DND-41 (cell line): ENCODE data around the gene NF1.
"Not testable (repeated sequence)": the region's sequence is repeated elsewhere in the genome, so short reads cannot be mapped to it uniquely, and the experiment has no call there.

Source experiments
- EZH2 ChIP-seq: IDR thresholded peaks from 3 replicates; pipeline ENCODE4 v1.6.1; 2012; ENCODE audit warnings: borderline replicate concordance, low read depth, mild to moderate bottlenecking, moderate library complexity, low read length, inconsistent platforms; ENCODE audit not compliant: severe bottlenecking
- TF ChIP-seq, protein P1 (sequence below): IDR thresholded peaks from 2 replicates; pipeline ENCODE4 v1.5.1; 2012; ENCODE audit warnings: borderline replicate concordance, low read length, moderate library complexity, mild to moderate bottlenecking; ENCODE audit not compliant: poor library complexity, severe bottlenecking; ENCODE audit errors: extremely low read depth

DNA sequence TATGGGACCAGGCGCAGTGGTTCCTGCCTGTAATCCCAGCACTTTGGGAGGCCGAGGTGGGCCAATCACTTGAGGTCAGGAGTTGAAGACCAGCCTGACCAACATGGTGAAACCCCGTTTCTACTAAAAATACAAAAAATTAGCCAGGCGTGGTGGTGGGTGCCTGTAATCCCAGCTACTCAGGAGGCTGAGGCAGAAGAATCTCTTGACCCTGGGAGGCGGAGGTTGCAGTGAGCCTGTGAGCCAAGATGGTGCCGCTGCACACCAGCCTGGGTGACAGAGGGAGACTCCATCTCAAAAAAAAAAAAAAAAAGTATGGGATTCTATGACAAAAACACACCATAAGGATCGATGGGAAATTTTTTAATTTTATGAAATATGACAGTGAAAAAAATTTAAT, 217.4 kb downstream of the NF1 start:
- TF ChIP-seq, protein P1, sequence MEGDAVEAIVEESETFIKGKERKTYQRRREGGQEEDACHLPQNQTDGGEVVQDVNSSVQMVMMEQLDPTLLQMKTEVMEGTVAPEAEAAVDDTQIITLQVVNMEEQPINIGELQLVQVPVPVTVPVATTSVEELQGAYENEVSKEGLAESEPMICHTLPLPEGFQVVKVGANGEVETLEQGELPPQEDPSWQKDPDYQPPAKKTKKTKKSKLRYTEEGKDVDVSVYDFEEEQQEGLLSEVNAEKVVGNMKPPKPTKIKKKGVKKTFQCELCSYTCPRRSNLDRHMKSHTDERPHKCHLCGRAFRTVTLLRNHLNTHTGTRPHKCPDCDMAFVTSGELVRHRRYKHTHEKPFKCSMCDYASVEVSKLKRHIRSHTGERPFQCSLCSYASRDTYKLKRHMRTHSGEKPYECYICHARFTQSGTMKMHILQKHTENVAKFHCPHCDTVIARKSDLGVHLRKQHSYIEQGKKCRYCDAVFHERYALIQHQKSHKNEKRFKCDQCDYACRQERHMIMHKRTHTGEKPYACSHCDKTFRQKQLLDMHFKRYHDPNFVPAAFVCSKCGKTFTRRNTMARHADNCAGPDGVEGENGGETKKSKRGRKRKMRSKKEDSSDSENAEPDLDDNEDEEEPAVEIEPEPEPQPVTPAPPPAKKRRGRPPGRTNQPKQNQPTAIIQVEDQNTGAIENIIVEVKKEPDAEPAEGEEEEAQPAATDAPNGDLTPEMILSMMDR, result not testable (repeated sequence)
- TF ChIP-seq EZH2, result not testable (repeated sequence)
